ENCODE measurements around the gene AK4. TPM values are rescaled to one million over a fixed set of nuclear protein-coding genes. Genes with fewer than 3 reads are reported as not detected.

Gene AK4
- total and polyA plus RNA-seq, 2 of the 8 experiments (the other 6 are each of a cell fraction or from before 2014, with no cell fraction given), result 64.5 to 175 TPM

DNA sequence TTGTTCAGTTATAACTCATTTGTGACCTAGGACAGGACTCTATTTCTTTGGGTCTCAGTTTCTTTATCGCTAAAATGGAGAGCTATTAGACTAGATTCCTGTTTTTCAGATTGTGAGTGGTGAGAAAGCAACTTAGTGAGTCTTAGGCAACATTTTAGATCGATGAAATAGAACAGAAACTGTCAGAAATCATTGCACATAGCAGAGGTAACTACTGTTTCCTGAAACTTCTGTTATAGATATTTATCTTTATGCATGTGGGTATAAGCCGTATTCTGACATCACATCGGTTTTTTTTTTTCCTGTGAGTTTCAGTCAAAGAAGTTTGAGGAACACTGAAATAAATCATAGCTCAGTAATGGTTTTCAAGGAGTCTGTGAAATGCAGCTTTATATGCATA is 119.3 kb downstream of the AK4 start:
- Histone ChIP-seq H2AK5ac (ENCODE audit: low read depth, low read length) (no peak overlapping the region), H4K5ac (ENCODE audit: insufficient read length, low read depth, low read length) (no peak overlapping the region), H4K20me1 (replicated peaks in 1 of 2; ENCODE audit: control insufficient read depth in 1 of 2, insufficient read depth in 2 of 2, low read length in 2 of 2) (no peaks in the 10 kb centered on the region), H3K9me3 (ENCODE audit: insufficient read depth in 2 of 2, low read depth in 1 of 2, low read length in 1 of 2) (no peaks in the 10 kb centered on the region), H3K4me2 (ENCODE audit: insufficient read depth in 1 of 2, low read depth in 2 of 2, low read length in 2 of 2) (no peak overlapping the region), H3K4me1 (replicated peaks in 1 of 4; ENCODE audit: control insufficient read depth in 3 of 4, insufficient read depth in 4 of 4, low read length in 3 of 4) (peaks cover 0 to 5% (median 3%) of the 10 kb centered on the region in 4 experiments; a peak in 5 of 7 replicates), H3K36me3 (ENCODE audit: control insufficient read depth in 2 of 4, insufficient read depth in 4 of 4, low read length in 3 of 4) (no peaks in the 10 kb centered on the region), H2BK15ac (ENCODE audit: low read length) (no peak overlapping the region), H3K79me1 (ENCODE audit: low read depth, low read length) (no peaks in the 10 kb centered on the region), H2BK20ac (ENCODE audit: low read length) (no peak overlapping the region), H3K23me2 (ENCODE audit: low read depth, low read length) (peaks cover 4% of the 10 kb centered on the region), H2BK120ac (replicated peaks; ENCODE audit: low read depth, low read length) (no peak overlapping the region), H3K23ac (ENCODE audit: insufficient read length) (no peak overlapping the region), H4K8ac (ENCODE audit: extremely low read depth, insufficient read depth, low read length) (no peak overlapping the region), H3K27ac (ENCODE audit: low read depth, low read length) (no peak overlapping the region), H3K4ac (replicated peaks; ENCODE audit: insufficient read length, low read depth, low read length) (no peak overlapping the region), H3K79me2 (ENCODE audit: control insufficient read depth in 1 of 2, insufficient read depth in 2 of 2, low read length in 2 of 2) (no peaks in the 10 kb centered on the region), H2BK5ac (ENCODE audit: low read depth, low read length) (no peak overlapping the region), H3K56ac (replicated peaks; ENCODE audit: insufficient read length, low read depth, low read length) (no peak overlapping the region), H3K4me3 (ENCODE audit: extremely low read depth in 1 of 4, insufficient read depth in 2 of 4, low read depth in 3 of 4, low read length in 4 of 4) (no peak overlapping the region), H3K27me3 (replicated peaks in 1 of 4; ENCODE audit: control insufficient read depth in 3 of 4, extremely low read depth in 1 of 4, insufficient read depth in 3 of 4, low read length in 3 of 4) (no peaks in the 10 kb centered on the region; a peak in 3 of 7 replicates), H3K18ac (ENCODE audit: extremely low read depth, low read length) (no peak overlapping the region), H4K91ac (replicated peaks; ENCODE audit: insufficient read length, low read length) (no peak overlapping the region), H2BK12ac (ENCODE audit: low read depth, low read length) (no peak overlapping the region), H3K9ac (replicated peaks in 1 of 4; ENCODE audit: extremely low read depth in 1 of 4, low read depth in 3 of 4, low read length in 3 of 4) (no peak overlapping the region), H3K14ac (ENCODE audit: insufficient read length) (no peak overlapping the region), H2AFZ (ENCODE audit: low read length) (no peak overlapping the region)
- FAIRE-seq (no peak), DNase-seq (ENCODE audit: low read depth in 1 of 2, low spot score in 2 of 2) (no peak)
- ChIA-PET CTCF (ENCODE audit: partially characterized antibody) (interaction anchor here (0.9 to 3.8 kb wide), 11 partner anchors 11 to 420 kb away, joined by 3 to 17 read pairs (median 4); partner anchors contain the start of gene DNAJC6), POLR2A (ENCODE audit: partially characterized antibody) (interaction anchor here (1.4 to 1.7 kb wide), 3 partner anchors 12 to 14 kb away, joined by 3 to 10 read pairs (median 6); no protein-coding TSS in a partner anchor)
- WGBS, 2 experiments (ENCODE audit: extremely low coverage in 1 of 2, insufficient coverage in 1 of 2, insufficient read length in 1 of 2, insufficient replicate concordance in 2 of 2, low coverage in 1 of 2, low lambda C conversion rate in 2 of 2, missing lambda C conversion rate in 1 of 2), result 95% methylated on average over 4 of the region's 4 CpGs; no CpG with 5 or more reads in 1 of the 2 experiments
- TF ChIP-seq POLR2AphosphoS5 (IDR thresholded peaks at IDR 0.05; ENCODE audit: low read depth, low read length) (no peak), CBX8 (IDR thresholded peaks at IDR 0.05; ENCODE audit: borderline replicate concordance, low read depth, low read length) (no peak), KDM1A (IDR thresholded peaks at IDR 0.05; ENCODE audit: borderline replicate concordance, low read length) (no peak), YY1 (IDR thresholded peaks at IDR 0.05; ENCODE audit: low read depth, low read length) (no peak), EGR1 (IDR thresholded peaks at IDR 0.05; ENCODE audit: borderline replicate concordance, low read depth, low read length) (no peak), FOSL1 (IDR thresholded peaks at IDR 0.05; ENCODE audit: insufficient read depth, low read depth, low read length) (no peak), NANOG (IDR thresholded peaks at IDR 0.05; ENCODE audit: insufficient read depth, low read depth, low read length, poor library complexity, severe bottlenecking) (no peak), POU5F1 (IDR thresholded peaks at IDR 0.05; ENCODE audit: low read depth, low read length) (no peak), CTBP2 (IDR thresholded peaks at IDR 0.05; ENCODE audit: borderline replicate concordance, insufficient read depth, insufficient read length, low read length) (no peak), GTF2F1 (IDR thresholded peaks at IDR 0.05; ENCODE audit: borderline replicate concordance, low read depth, low read length) (no peak), BRCA1 (IDR thresholded peaks at IDR 0.05; ENCODE audit: low read depth, low read length) (no peak)
- TF ChIP-seq, protein P1, sequence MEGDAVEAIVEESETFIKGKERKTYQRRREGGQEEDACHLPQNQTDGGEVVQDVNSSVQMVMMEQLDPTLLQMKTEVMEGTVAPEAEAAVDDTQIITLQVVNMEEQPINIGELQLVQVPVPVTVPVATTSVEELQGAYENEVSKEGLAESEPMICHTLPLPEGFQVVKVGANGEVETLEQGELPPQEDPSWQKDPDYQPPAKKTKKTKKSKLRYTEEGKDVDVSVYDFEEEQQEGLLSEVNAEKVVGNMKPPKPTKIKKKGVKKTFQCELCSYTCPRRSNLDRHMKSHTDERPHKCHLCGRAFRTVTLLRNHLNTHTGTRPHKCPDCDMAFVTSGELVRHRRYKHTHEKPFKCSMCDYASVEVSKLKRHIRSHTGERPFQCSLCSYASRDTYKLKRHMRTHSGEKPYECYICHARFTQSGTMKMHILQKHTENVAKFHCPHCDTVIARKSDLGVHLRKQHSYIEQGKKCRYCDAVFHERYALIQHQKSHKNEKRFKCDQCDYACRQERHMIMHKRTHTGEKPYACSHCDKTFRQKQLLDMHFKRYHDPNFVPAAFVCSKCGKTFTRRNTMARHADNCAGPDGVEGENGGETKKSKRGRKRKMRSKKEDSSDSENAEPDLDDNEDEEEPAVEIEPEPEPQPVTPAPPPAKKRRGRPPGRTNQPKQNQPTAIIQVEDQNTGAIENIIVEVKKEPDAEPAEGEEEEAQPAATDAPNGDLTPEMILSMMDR (IDR thresholded peaks at IDR 0.05; ENCODE audit: control extremely low read depth in 1 of 3, insufficient read depth in 1 of 3, low read depth in 1 of 3, low read length in 3 of 3), result no peak

All from H1 (cell line).